CD4-positive, alpha-beta T cell (primary cell): ENCODE results near the gene KRTAP10-8. TPM values are rescaled to one million over a fixed set of nuclear protein-coding genes. Genes with fewer than 3 reads are reported as not detected.

Experiments used
- ATAC-seq: fragments of 200-7000 bp; cut with Tn5 transposase; one replicate; pipeline ENCODE4 v1.10.0; 2022; ENCODE audit warnings: mild to moderate bottlenecking; ENCODE audit not compliant: poor library complexity
- CTCF ChIA-PET: fragments of 350-600 bp; sonication (Branson Sonifier 250); formaldehyde crosslinking; loops from one replicate; lab custom pipeline; 2021; ENCODE audit warnings: antibody characterized with exemption, inconsistent platforms; lab: Charles Lee
- POLR2A ChIA-PET: fragments of 350-600 bp; sonication (Branson Sonifier 250); formaldehyde crosslinking; loops from one replicate; lab custom pipeline; 2021; ENCODE audit warnings: antibody characterized with exemption, inconsistent platforms; lab: Charles Lee
- DNase-seq, 14 experiments: peaks; one replicate each; pipeline ENCODE4 v3.0.0-alpha.2; 2013 to 2020; ENCODE audit warnings: mixed read lengths in 2 of 14
- H3K27ac ChIP-seq, 2 donors: one replicate each; pipeline versions ENCODE4 v1.5.1 to v1.7.0; 2013; ENCODE audit warnings: low read length in 2 of 2, low read depth in 1 of 2, mild to moderate bottlenecking in 1 of 2
- H3K27me3 ChIP-seq, 2 experiments: 1 replicate in 1 of 2; 2 replicates in 1 of 2; pipeline versions ENCODE4 v1.6.1 to v1.7.0; 2013; ENCODE audit warnings: low read length in 2 of 2, control low read depth in 1 of 2, mild to moderate bottlenecking in 1 of 2, moderate library complexity in 1 of 2; ENCODE audit not compliant: insufficient read depth in 2 of 2, control insufficient read depth in 1 of 2
- H3K36me3 ChIP-seq: one replicate; pipeline ENCODE4 v1.6.1; 2013; ENCODE audit warnings: low read length, control low read depth; ENCODE audit not compliant: insufficient read depth
- H3K4me1 ChIP-seq: one replicate; pipeline ENCODE4 v1.6.1; 2013; ENCODE audit warnings: low read length, control low read depth; ENCODE audit not compliant: insufficient read depth
- H3K4me3 ChIP-seq: one replicate; pipeline ENCODE4 v1.5.1; 2013; ENCODE audit warnings: mild to moderate bottlenecking, low read length, moderate library complexity
- H3K9me3 ChIP-seq, 2 experiments: 1 replicate in 1 of 2; 2 replicates in 1 of 2; pipeline versions ENCODE4 v1.6.1 to v1.7.0; 2013; ENCODE audit warnings: low read length in 2 of 2, mild to moderate bottlenecking in 2 of 2, control low read depth in 1 of 2, moderate library complexity in 1 of 2; ENCODE audit not compliant: control insufficient read depth in 1 of 2, insufficient read depth in 1 of 2
- H3K27ac Mint-ChIP-seq: one replicate; pipeline ENCODE4 v1.8.0; 2020; ENCODE audit warnings: mixed read lengths
- H3K27me3 Mint-ChIP-seq: one replicate; pipeline ENCODE4 v1.8.0; 2021; ENCODE audit warnings: mixed read lengths
- H3K36me3 Mint-ChIP-seq: one replicate; pipeline ENCODE4 v1.8.0; 2021; ENCODE audit warnings: low read depth, mixed read lengths
- H3K4me1 Mint-ChIP-seq: one replicate; pipeline ENCODE4 v1.8.0; 2021; ENCODE audit warnings: low read depth, mixed read lengths
- H3K4me3 Mint-ChIP-seq: one replicate; pipeline ENCODE4 v1.8.0; 2020; ENCODE audit warnings: mild to moderate bottlenecking, mixed read lengths
- H3K9me3 Mint-ChIP-seq: one replicate; pipeline ENCODE4 v1.8.0; 2020; ENCODE audit warnings: mixed read lengths
- intact Hi-C, 2 experiments: fragments of 100-400 bp; cut with DNase I in 1 of 2; cut with micrococcal nuclease in 1 of 2; formaldehyde crosslinking; loops; one replicate each; pipeline versions ENCODE4 v1.15.1 to v1.9.0; 2023 to 2025; cut with DNase I, micrococcal nuclease
- total RNA-seq, 174 experiments: library from RNA in 2 of 174; stranded (reverse) in 2 of 174; gene quantifications; one replicate each; pipeline ENCODE4 v1.2.3 and lab custom pipeline; 2021 to 2026
- TF ChIP-seq, protein P1 (sequence below): fragments of 200-600 bp; IDR thresholded peaks from one replicate; pipeline ENCODE4 v1.8.0; 2022; ENCODE audit warnings: antibody characterized with exemption, mild to moderate bottlenecking

The KRTAP10-8 gene
- total RNA-seq, 2 experiments from 2014 or later, result not detected

DNA sequence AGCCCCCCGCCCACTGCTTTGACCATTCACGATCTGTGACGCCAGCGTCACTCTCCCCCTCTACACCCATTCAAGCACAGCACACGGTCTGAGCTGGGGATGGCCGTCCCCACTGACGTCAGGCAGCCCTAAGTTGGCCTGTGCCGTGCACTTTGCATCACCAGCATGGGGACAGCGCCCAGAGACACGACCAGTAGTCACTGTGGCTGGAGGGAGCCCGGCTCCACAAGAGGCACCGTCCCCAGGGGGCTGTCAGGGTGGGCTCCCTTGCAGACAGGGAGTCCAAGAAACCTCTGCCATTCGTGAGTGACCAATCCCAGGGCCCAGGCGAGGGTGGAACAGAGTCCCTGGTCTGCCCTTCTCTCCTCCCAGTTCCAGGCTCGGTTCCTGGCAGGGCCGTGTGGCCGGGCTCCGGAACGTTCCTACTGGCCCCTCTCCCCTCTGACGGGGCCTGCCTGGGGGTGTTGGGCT, 2.3 kb downstream of the KRTAP10-8 start:
- peaks cover 37% of the 10 kb centered on the region for H3K4me1 ChIP-seq
- H3K36me3 Mint-ChIP-seq, result peaks cover 8% of the 10 kb centered on the region
- H3K9me3 ChIP-seq, result peaks cover 22 to 27% of the 10 kb centered on the region in 2 experiments
- intact Hi-C loops, result loop anchor here in 1 of 2 experiments (10.0 kb wide), 1 partner anchor 69 kb away; the partner anchor contains the start of gene KRTAP10-1
- CTCF ChIA-PET, result no interaction called here
- TF ChIP-seq, protein P1, sequence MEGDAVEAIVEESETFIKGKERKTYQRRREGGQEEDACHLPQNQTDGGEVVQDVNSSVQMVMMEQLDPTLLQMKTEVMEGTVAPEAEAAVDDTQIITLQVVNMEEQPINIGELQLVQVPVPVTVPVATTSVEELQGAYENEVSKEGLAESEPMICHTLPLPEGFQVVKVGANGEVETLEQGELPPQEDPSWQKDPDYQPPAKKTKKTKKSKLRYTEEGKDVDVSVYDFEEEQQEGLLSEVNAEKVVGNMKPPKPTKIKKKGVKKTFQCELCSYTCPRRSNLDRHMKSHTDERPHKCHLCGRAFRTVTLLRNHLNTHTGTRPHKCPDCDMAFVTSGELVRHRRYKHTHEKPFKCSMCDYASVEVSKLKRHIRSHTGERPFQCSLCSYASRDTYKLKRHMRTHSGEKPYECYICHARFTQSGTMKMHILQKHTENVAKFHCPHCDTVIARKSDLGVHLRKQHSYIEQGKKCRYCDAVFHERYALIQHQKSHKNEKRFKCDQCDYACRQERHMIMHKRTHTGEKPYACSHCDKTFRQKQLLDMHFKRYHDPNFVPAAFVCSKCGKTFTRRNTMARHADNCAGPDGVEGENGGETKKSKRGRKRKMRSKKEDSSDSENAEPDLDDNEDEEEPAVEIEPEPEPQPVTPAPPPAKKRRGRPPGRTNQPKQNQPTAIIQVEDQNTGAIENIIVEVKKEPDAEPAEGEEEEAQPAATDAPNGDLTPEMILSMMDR, result no peak
- no peak overlapping the region for H3K4me3 Mint-ChIP-seq
- H3K4me3 ChIP-seq, result no peak overlapping the region
- H3K27ac Mint-ChIP-seq, result peak overlapping the region; percentile 38
- DNase-seq (no peak), ATAC-seq (no peak)
- no peaks in the 10 kb centered on the region for H3K27me3 ChIP-seq
- peaks cover 9% of the 10 kb centered on the region for H3K9me3 Mint-ChIP-seq
- no peak overlapping the region for H3K27ac ChIP-seq
- H3K4me1 Mint-ChIP-seq, result peaks cover 36% of the 10 kb centered on the region
- H3K27me3 Mint-ChIP-seq, result no peaks in the 10 kb centered on the region
- no peaks in the 10 kb centered on the region for H3K36me3 ChIP-seq
- POLR2A ChIA-PET, result no interaction called here

DNA sequence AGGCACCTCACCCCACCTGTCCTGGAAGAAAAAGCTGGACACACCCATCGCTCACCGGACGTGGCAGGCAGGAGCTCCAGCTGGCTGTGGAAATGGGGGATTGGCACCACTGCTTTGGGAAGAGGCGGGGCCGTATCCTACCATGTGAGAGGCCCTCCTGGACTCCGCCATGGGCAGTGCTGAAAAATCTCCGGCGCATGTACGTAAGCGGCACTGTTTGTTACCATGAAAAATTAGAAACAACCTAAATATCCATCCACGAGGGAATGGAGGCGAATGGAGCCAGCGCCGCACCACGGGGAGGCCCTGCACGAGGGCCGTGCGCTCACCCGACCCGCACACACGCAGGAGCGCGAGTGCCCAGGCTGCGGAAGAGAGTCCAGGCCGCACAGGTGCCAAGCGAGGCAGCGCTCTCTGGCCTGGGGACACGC, 3.1 kb downstream of the KRTAP10-8 start:
- no peak overlapping the region for H3K27ac ChIP-seq
- peaks cover 42% of the 10 kb centered on the region for H3K4me1 ChIP-seq
- intact Hi-C loops, result loop anchor here (5.0 to 10.0 kb wide), 3 partner anchors 37 to 107 kb away; partner anchors contain the start of genes KRTAP10-1 (in 1 of the 2) and KRTAP12-4 (in 1 of the 2)
- TF ChIP-seq, protein P1, result no peak
- ChIA-PET POLR2A (no interaction called here), CTCF (no interaction called here)
- H3K4me3 Mint-ChIP-seq, result no peak overlapping the region
- H3K9me3 ChIP-seq, result peaks cover 22 to 25% of the 10 kb centered on the region in 2 experiments
- H3K27me3 ChIP-seq, result no peaks in the 10 kb centered on the region
- DNase-seq (no peak), ATAC-seq (no peak)
- H3K27me3 Mint-ChIP-seq, result no peaks in the 10 kb centered on the region
- H3K4me3 ChIP-seq, result no peak overlapping the region
- H3K36me3 Mint-ChIP-seq, result peaks cover 15% of the 10 kb centered on the region
- H3K36me3 ChIP-seq, result no peaks in the 10 kb centered on the region
- peaks cover 10% of the 10 kb centered on the region for H3K9me3 Mint-ChIP-seq
- H3K27ac Mint-ChIP-seq, result peak overlapping the region; percentile 38
- peaks cover 44% of the 10 kb centered on the region for H3K4me1 Mint-ChIP-seq

DNA sequence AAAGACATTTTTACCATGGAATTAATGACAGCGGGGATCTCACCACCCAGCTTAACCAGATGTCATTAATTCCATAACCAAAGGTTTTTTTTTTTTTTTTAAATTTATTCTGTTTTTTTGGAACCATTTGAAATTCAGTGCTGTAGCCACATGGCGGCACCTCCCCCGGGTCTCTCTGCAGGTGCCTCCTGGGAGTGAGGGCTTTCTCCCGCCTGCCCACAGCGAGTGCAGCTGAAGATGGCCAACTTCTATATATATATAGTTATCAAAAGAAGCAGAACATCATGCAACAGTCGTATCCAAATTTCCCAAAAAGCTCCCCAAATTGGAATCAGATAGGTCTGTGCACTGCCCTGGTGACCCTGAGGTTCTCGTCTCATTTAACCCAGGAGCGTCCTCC, 3.6 kb downstream of the KRTAP10-8 start:
- Histone ChIP-seq H3K9me3 (peaks cover 20 to 21% of the 10 kb centered on the region in 2 experiments), H3K4me1 (peaks cover 42% of the 10 kb centered on the region), H3K27me3 (no peaks in the 10 kb centered on the region), H3K36me3 (no peaks in the 10 kb centered on the region), H3K27ac (no peak overlapping the region), H3K4me3 (no peak overlapping the region)
- H3K27ac Mint-ChIP-seq, result no peak overlapping the region
- intact Hi-C loops, result loop anchor here (5.0 to 10.0 kb wide), 3 partner anchors 37 to 107 kb away; partner anchors contain the start of genes KRTAP10-1 (in 1 of the 2) and KRTAP12-4 (in 1 of the 2)
- no peaks in the 10 kb centered on the region for H3K27me3 Mint-ChIP-seq
- H3K9me3 Mint-ChIP-seq, result peaks cover 12% of the 10 kb centered on the region
- DNase-seq (no peak), ATAC-seq (no peak)
- POLR2A ChIA-PET, result no interaction called here
- H3K4me1 Mint-ChIP-seq, result peaks cover 48% of the 10 kb centered on the region
- TF ChIP-seq, protein P1, result no peak
- CTCF ChIA-PET, result no interaction called here
- H3K36me3 Mint-ChIP-seq, result peaks cover 19% of the 10 kb centered on the region
- no peak overlapping the region for H3K4me3 Mint-ChIP-seq
